GM19395 (cell line): ENCODE data around the gene TLK1.
"Not testable (repeated sequence)": the region's sequence is repeated elsewhere in the genome, so short reads cannot be mapped to it uniquely, and the experiment has no call there.

Source experiments
- ATAC-seq: cut with Tn5 transposase; IDR thresholded peaks from one replicate; pipeline ENCODE4 v1.9.1; 2021; ENCODE audit warnings: mild to moderate bottlenecking, moderate library complexity; ENCODE audit not compliant: unreplicated experiment

The TLK1 gene

GRCh38 chr2:171146071-171146470, 14.6 kb downstream of the TLK1 start:
- ATAC-seq, result no peak

DNA sequence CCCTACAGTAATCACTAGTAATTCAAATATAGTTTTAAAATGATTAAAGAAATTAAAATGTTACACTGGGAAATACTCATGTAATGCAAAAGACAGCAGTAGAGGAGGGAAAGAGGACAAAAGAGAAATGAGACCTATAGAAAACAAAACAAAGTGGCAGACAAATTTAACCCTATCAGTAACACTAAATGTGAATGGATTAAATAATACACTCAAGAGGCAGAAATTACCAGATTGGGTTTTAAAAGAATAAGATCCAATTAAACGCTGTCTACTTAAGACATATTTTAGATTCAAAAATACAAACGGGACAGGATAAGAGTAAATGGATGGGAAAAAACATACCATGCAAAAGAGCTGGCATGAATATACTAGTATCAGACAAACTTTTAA, 17.0 kb downstream of the TLK1 start:
- ATAC-seq, result no peak

- no peak for ATAC-seq
Measured at GRCh38 chr2:171142398-171142797, 18.3 kb downstream of the TLK1 start.

DNA sequence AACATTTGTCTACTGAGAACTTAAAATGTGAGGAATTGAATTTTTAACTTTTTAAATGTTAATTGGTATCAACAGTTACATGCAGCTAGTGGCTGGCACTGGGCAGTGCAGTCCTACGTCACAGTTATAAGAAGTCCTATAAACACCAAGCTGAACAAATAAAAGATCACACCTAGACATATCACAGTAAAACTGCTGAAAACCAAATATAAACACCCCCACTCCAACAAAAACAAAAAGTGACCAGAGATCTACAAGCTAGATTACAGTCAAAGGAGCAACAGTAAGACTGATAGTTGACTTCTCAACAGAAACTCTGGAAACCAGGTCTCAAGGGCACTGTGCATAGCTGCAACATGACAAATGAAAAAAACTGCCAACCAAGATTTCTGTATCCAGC, 19.4 kb downstream of the TLK1 start:
- ATAC-seq, result no peak

GRCh38 chr2:171139860-171140259, 20.8 kb downstream of the TLK1 start:
- ATAC-seq, result no peak

- ATAC-seq, result peak; percentile 94
Measured at GRCh38 chr2:171136024-171136423, 24.7 kb downstream of the TLK1 start.

DNA sequence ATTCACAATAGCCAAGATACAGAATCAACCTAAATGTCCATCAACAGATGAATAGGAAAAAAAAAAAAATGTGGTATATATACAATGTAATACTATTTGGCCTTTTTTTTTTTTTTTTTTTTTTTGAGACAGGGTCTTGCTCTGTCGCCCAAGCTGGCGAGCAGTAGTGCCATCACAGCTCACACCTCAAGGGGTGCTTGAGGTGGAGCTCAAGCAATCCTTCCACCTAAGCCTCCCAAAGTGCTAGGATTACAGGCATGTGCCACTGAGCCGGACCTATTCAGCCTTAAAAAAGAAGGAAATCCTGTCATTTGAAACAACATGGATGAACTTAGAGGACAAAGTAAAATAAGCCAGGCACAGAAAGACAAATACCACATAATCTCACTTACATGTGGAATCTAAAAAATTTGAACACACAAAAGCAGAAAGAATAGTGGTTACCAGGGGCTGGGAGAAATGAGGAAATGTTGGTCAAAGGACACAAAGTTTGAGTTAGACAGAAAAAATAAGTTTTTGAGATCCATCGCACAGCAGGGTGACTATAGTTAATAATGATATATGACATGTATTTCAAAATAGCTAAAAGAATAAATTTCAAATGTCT, 26.0 kb downstream of the TLK1 start:
- ATAC-seq, result no peak

DNA sequence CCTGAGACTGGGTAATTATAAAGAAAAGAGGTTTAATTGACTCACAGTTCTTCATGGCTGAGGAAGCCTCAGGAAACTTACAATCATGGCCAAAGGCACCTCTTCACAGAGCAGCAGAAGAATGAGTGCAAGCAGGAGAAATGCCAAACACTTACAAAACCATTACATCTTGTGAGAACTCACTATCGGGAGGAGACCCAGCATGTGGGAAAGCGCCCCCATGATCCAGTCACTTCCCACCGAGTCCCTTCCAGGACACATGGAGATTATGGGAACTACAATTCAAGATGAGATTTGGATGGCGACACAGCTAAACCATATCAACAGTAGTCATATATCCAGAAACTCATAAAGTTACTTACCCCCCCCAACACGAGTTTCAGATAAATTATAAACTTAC, 28.6 kb downstream of the TLK1 start:
- ATAC-seq, result no peak

DNA sequence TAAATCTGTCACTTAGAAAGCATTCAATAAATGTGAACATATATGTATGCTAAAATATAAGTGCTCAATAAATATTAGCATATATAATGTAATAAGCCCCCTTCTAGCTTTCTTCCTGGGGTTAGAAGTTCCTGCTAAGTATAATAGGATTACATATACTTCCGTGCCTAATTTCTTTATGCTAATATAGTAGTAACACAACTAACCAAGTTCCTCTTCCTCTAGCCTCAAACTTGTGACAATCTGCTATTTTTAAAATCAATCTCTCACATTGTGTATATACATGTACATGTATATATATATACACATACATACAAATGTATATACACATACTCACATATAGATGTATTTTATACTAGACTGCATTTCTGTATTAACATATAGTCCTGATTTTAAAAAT, 32.2 kb downstream of the TLK1 start:
- no peak for ATAC-seq

DNA sequence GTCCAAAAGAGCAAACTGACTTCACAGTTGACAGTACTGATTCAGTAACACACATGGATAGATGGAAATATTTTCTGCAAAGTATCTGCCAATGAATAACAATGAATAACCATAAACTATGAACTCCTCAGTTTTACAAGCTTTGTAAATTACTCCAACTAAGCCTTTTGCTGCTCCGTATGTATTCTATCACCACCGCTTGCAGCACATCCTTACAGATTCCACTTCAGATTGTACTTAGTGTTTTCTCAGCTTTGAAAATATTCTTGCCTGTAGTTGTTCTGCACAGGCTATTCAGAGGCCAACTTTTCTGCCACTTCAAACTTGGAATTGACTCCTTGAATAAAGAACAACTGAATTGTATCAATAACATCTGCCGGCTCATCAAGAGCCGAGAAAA, 36.2 kb downstream of the TLK1 start:
- ATAC-seq, result no peak

GRCh38 chr2:171109571-171109970, 51.1 kb downstream of the TLK1 start:
- ATAC-seq, result no peak

- ATAC-seq, result no peak
Measured at GRCh38 chr2:171109020-171109419, 51.7 kb downstream of the TLK1 start.

DNA sequence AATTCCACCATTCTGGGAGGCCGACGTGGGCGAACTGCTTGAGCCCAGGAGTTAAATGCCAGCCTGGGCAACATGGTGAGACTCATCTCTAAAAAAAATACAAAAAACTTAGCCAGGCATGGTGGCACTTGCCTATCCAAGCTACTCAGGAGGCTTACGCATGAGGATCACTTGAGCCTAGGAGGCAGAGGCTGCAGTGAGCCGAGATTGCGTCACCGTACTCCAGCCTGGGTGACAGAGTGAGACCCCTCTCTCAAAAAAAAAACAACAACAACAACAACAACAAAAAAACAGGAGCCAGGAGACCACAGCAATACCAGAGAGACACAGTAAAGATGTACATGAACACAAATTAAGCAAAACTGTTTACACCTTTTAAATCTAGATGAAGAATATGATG, 52.9 kb downstream of the TLK1 start:
- ATAC-seq, result no peak

DNA sequence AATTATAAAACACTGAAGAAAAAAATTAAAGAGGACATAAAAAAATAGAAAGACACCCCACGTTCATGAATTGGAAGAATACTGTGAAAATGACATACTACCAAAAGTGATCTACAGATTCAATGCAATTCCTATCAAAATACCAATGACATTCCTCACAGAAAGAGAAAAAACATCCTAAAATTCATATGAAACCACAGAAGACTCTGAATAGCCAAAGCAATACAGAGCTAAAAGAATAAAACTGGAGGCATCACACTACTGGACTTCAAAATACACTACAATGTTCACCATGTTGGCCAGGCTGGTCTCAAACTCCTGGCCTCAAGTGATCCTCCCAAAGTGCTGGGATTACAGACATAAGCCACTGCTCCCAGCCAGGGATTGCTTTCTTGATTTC, 56.3 kb downstream of the TLK1 start:
- no peak for ATAC-seq

GRCh38 chr2:171102802-171103201, 57.9 kb downstream of the TLK1 start:
- ATAC-seq, result no peak

DNA sequence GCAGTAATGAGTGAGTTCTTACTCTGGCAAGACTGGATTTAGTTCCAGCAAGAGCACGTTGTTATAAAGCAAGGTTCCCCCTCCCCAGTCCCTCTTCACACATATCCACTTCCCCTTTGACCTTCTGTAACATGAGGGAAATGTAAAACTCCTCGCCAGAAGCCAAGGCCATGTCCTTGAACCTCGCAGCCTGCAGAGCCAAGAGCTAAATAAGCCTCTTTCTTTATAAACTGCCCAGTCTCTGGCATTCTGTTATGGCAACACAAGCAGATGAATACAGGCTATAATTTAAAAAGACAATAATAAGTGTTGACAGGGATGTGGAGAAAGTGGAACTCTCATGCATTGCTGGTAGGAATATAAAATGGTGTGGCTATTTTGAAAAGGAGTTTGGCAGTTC, 60.3 kb downstream of the TLK1 start:
- ATAC-seq, result no peak

GRCh38 chr2:171098607-171099006, 62.1 kb downstream of the TLK1 start:
- ATAC-seq, result no peak

DNA sequence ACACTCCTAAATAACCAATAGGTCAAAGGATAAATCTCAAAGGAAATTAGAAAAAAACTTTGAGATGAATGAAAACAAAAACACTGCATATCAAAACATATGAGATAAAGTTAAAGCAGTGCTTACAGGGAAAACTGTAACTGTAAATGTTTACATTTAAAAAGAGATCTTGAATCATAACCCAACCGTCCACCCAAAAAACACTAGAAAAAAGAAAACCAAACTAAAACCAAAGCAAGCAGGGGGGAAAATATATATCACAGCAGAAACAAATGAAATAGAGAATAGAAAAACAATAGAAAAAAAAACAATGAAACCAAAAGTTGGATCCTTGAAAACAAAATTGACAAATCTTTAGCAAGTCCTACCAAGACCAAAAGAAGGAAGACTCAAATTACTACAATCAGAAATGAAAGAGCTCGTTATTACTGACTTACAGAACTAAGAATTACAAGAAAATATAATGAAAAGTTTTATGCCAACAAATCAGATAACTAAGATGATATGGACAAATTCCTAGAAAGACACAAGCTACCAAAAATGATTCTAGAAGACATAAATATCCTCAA, 65.6 kb downstream of the TLK1 start:
- no peak for ATAC-seq

DNA sequence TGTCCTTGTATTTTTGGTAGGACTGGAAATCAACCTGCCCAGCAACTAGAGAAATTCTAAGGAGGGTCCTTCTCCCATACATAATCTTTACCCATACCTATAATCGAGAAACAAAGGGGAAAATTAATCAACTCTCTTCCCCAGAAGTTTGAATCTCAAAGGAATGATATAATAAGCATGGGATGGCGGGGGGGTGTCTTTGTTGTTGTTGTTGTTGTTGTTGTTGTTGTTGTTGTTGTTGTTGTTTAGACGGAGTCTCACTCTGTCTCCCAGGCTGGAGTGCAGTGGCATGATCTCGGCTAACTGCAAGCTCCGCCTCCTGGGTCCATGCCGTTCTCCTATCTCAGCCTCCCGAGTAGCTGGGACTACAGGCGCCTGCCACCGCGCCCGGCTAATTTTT, 69.2 kb downstream of the TLK1 start:
- not testable (repeated sequence) for ATAC-seq

DNA sequence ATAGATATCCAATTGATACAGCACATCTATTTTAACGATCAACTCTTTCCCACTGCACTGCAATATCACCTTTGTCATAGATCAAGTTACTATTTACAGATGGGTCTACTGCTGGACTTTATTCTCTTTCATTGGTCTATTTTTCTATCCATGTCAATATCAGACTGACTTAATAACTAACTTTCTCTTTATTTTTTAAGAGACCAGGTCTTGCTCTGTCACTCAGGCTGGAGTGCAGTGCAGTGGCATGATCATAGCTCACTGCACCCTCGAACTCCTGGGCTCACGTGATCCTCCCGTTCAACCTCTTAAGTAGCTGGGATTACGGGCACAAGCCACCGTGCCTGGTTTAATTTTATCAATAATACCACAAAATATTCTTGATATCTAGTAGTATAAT, 71.2 kb downstream of the TLK1 start:
- ATAC-seq, result no peak

DNA sequence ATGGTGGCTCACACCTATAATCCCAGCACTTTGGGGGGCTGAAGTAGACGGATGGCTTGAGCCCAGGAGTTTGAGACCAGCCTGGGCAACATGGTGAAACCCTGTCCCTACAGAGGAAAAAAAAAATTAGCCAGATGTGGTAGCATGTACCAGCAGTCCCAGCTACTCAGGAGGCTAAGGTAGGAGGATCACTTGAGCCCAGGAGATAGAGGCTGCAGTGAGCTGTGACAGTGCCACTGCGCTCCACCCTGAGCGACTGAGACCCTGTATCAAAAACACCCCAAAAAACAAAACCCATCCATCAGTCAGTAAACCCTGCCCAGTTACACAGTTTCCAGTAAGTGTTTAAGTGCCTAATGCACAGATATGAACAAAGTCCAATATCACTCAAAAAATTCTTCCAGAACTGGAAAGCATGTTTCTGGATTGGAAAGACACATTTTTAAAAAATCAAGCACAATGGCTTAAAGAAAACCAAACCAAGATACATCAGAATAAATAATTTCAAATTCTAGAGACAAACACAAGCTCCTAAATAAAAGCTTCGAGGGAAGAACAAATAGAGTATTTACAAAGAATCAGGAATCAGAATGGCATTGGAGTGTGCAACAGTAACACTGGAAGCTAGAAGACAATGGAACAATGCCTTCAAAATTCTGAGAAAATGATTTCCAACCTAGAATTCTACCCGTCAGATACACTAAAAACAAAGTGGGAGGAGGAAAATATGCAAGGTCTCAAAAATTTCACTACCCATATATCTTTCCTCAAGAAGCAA, 72.4 kb downstream of the TLK1 start:
- ATAC-seq, result no peak

DNA sequence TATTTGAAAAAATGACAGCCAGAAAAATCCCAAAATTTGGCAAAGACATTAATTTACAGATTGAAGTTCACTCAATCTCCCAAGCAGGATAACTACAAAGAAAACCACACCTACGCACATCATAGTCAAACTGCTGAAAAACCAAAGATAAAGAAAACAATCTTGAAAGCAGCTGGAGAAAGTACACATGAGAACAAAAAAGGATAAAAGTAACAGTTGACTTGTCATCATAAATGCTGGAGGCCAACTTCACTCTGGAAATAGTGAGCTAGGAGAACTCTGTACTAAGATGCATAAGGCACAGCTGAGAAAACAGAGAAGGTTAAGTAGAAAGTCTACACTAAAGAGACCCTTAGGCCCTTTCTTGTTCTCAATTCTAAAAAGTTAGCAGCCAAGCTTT, 73.1 kb downstream of the TLK1 start:
- ATAC-seq, result no peak
